OCI-LY3 (cell line): ENCODE results near the gene TBC1D22B.

Source experiments
- H2AFZ ChIP-seq: fragments of 200-600, 300-600 bp; shearing (Covaris generic); 2 replicates; pipeline ENCODE4 v1.6.0; 2014; ENCODE audit warnings: antibody characterized with exemption, low read depth, low read length
- H3K27ac ChIP-seq: fragments of 200-600, 300-600 bp; sonication (generic); 2 replicates; pipeline ENCODE4 v1.5.1; 2014; ENCODE audit warnings: mild to moderate bottlenecking, low read length, moderate library complexity, mixed read lengths
- H3K27me3 ChIP-seq: fragments of 200-600, 300-600 bp; sonication (generic); 2 replicates; pipeline ENCODE4 v1.6.1; 2014; ENCODE audit warnings: low read depth, low read length, mixed read lengths
- H3K36me3 ChIP-seq: fragments of 200-600, 300-600 bp; sonication (generic); replicated peaks from 2 replicates; pipeline ENCODE3; 2014; ENCODE audit warnings: low read depth, low read length, mixed read lengths
- H3K4me1 ChIP-seq: fragments of 300-600, 200-600 bp; sonication (generic); 2 replicates; pipeline ENCODE4 v1.6.1; 2014; ENCODE audit warnings: low read length, mixed read lengths
- H3K4me2 ChIP-seq: fragments of 200-600, 300-600 bp; sonication (generic); 2 replicates; pipeline ENCODE4 v1.6.1; 2014; ENCODE audit warnings: low read length, mixed read lengths
- H3K4me3 ChIP-seq: fragments of 300-600, 200-600 bp; sonication (generic); 2 replicates; pipeline ENCODE4 v1.5.1; 2014; ENCODE audit warnings: antibody characterized with exemption, mild to moderate bottlenecking, low read length, moderate library complexity
- H3K79me2 ChIP-seq: fragments of 300-600, 200-600 bp; shearing (Covaris generic); 2 replicates; pipeline ENCODE4 v1.6.1; 2014; ENCODE audit warnings: mild to moderate bottlenecking, low read length, mixed read lengths
- H3K9ac ChIP-seq: fragments of 300-600, 200-600 bp; shearing (Covaris generic); 2 replicates; pipeline ENCODE4 v1.6.0; 2014; ENCODE audit warnings: mild to moderate bottlenecking, low read length, moderate library complexity
- H3K9me3 ChIP-seq: fragments of 200-600, 300-600 bp; shearing (Covaris generic); 2 replicates; pipeline ENCODE4 v1.6.1; 2014; ENCODE audit warnings: low read length, mixed read lengths; ENCODE audit not compliant: insufficient read depth
- H4K20me1 ChIP-seq: fragments of 200-600, 300-600 bp; sonication (generic); 2 replicates; pipeline ENCODE4 v1.6.1; 2016; ENCODE audit warnings: low read length, mixed read lengths; ENCODE audit not compliant: insufficient read depth
- CTCF ChIP-seq: fragments of 200-600, 300-600 bp; sonication (generic); IDR thresholded peaks from 2 replicates; pipeline ENCODE4 v1.5.1; 2014; ENCODE audit warnings: antibody characterized with exemption, low read length, low read depth
- EZH2phosphoT487 ChIP-seq: fragments of 200-600 bp; shearing (Covaris generic); IDR thresholded peaks from 2 replicates; pipeline ENCODE4 v1.6.1; 2018; ENCODE audit warnings: antibody characterized with exemption, mixed run types, low read depth

The TBC1D22B gene

GRCh38 chr6:37239950-37240713, 17.4 kb upstream of the TBC1D22B start:
- H3K27me3 ChIP-seq: no peaks in the 10 kb centered on the region
- TF ChIP-seq CTCF (no peak), EZH2phosphoT487 (no peak)
- H3K4me2 ChIP-seq: no peak overlapping the region
- H3K9ac ChIP-seq: no peak overlapping the region
- no peaks in the 10 kb centered on the region for H3K79me2 ChIP-seq
- peaks cover 15% of the 10 kb centered on the region for H3K4me1 ChIP-seq
- H4K20me1 ChIP-seq: no peaks in the 10 kb centered on the region
- H3K27ac ChIP-seq: no peak overlapping the region
- no peak overlapping the region for H3K4me3 ChIP-seq
- H3K9me3 ChIP-seq: no peaks in the 10 kb centered on the region
- peak overlapping the region; percentile 2; the same call in 1 of the 2 replicates for H2AFZ ChIP-seq
- no peaks in the 10 kb centered on the region for H3K36me3 ChIP-seq

- peaks cover 15% of the 10 kb centered on the region for H3K4me1 ChIP-seq
- H3K4me3 ChIP-seq: no peak overlapping the region
These were observed 16.4 kb upstream of the TBC1D22B start for GRCh38 chr6:37241131-37241530.

GRCh38 chr6:37241775-37242428, 15.7 kb upstream of the TBC1D22B start:
- Histone ChIP-seq H3K27ac (no peak overlapping the region), H3K4me2 (no peak overlapping the region), H3K9me3 (no peaks in the 10 kb centered on the region), H4K20me1 (no peaks in the 10 kb centered on the region), H3K27me3 (no peaks in the 10 kb centered on the region), H2AFZ (no peak overlapping the region), H3K4me1 (peaks cover 15% of the 10 kb centered on the region), H3K9ac (no peak overlapping the region), H3K4me3 (no peak overlapping the region), H3K36me3 (no peaks in the 10 kb centered on the region), H3K79me2 (no peaks in the 10 kb centered on the region)
- no peak for TF ChIP-seq EZH2phosphoT487
- no peak for TF ChIP-seq CTCF

More at GRCh38 chr6:37241131-37241530, 16.4 kb upstream of the TBC1D22B start:
- Histone ChIP-seq H3K27me3 (no peaks in the 10 kb centered on the region), H4K20me1 (no peaks in the 10 kb centered on the region), H3K27ac (no peak overlapping the region), H3K9me3 (no peaks in the 10 kb centered on the region), H3K4me2 (no peak overlapping the region), H3K79me2 (no peaks in the 10 kb centered on the region), H3K9ac (no peak overlapping the region), H2AFZ (no peak overlapping the region), H3K36me3 (no peaks in the 10 kb centered on the region)
- TF ChIP-seq CTCF: no peak
- TF ChIP-seq EZH2phosphoT487: no peak

- Histone ChIP-seq H2AFZ (no peak overlapping the region), H3K9ac (no peak overlapping the region), H3K27me3 (no peaks in the 10 kb centered on the region), H3K36me3 (no peaks in the 10 kb centered on the region), H3K27ac (no peak overlapping the region), H3K4me2 (no peak overlapping the region), H3K79me2 (no peaks in the 10 kb centered on the region), H3K4me3 (no peak overlapping the region), H3K4me1 (peaks cover 15% of the 10 kb centered on the region), H4K20me1 (no peaks in the 10 kb centered on the region), H3K9me3 (no peaks in the 10 kb centered on the region)
- no peak for TF ChIP-seq CTCF
- no peak for TF ChIP-seq EZH2phosphoT487
These were observed 15.0 kb upstream of the TBC1D22B start for GRCh38 chr6:37242429-37243052.
